DMS153 treated with DMSO at 0.1 percent for 48 hours (cell line): ENCODE results near the gene CPNE2.
A peak's percentile ranks its signal among the peaks of the same experiment; 100 is the strongest.
"Not testable (repeated sequence)": the region's sequence is repeated elsewhere in the genome, so short reads cannot be mapped to it uniquely, and the experiment has no call there.

Experiments
- DNase-seq: peaks from one replicate; lab custom pipeline; 2025; ENCODE audit not compliant: unreplicated experiment; lab: John Stamatoyannopoulos, UW

CPNE2 gene

DNA sequence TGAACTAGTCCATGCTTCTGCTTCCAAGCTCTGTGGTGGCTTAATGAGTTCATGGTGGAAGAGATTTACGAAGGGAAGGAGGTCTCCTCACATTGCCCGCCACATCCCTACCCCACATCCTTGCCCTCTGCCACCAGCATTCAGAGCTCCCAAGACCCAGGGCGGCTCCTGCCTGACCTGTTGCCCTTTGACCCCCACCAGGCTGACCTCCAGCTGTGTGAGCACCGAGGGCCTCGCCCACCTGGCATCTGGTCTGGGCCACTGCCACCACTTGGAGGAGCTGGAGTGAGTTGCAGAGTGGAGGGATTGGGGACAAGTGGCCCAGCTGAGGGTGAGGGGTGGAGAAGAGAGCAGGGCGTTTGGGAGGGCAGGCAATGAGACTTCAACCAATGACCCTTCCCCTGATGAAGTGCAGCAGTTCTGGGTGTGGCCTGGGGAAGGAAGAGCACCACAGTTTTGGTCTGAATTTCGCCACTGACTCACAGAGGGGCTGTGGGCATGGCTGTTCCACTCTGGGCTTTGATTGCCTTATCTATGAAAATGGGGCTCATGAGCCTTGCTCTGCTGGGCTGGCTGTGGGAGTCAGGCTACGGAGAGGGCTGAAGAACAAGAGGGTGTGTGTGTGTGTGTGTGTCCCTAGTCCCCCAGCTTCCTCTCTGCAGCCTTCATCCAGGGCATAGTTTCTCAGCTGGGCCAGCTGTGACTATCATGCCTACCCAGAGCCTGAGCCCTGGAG, 22.6 kb upstream of the CPNE2 start:
- no peak for DNase-seq

DNA sequence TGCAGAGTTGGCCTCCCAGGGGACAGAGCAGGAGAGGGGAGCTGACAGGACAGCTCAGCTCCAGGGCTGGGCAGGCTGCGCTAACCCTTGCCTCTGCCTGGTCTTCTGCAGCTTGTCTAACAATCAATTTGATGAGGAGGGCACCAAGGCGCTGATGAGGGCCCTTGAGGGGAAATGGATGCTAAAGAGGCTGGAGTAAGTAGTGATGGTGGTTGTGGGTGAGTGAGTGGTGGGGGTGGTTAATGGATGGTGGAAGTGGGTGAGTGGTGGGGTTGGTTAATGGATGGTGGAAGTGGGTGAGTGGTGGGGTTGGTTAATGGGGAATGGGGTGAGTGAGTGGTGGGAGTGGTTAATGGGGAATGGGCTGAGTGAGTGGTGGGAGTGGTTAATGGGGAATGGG, 22.0 kb upstream of the CPNE2 start:
- DNase-seq = no peak

DNA sequence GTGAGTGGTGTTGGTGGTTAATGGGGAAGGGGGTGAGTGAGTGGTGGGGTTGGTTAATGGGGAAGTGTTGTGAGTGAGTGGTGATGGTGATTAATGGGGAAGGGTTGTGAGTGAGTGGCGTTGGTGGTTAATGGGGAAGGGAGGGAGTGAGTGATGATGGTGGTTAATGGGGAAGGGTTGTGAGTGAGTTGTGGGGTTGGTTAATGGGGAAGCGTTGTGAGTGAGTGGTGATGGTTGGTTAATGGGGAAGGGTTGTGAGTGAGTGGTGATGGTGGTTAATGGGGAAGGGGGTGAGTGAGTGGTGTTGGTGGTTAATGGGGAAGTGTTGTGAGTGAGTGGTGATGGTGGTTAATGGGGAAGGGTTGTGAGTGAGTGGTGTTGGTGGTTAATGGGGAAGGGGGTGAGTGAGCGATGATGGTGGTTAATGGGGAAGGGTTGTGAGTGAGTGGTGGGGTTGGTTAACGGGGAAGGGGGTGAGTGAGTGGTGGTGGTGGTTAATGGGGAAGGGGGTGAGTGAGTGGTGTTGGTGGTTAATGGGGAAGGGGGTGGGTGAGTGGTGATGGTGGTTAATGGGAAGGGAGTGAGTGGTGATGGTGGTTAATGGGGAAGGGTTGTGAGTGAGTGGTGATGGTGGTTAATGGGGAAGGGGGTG, 21.2 kb upstream of the CPNE2 start:
- not testable (repeated sequence) for DNase-seq

DNA sequence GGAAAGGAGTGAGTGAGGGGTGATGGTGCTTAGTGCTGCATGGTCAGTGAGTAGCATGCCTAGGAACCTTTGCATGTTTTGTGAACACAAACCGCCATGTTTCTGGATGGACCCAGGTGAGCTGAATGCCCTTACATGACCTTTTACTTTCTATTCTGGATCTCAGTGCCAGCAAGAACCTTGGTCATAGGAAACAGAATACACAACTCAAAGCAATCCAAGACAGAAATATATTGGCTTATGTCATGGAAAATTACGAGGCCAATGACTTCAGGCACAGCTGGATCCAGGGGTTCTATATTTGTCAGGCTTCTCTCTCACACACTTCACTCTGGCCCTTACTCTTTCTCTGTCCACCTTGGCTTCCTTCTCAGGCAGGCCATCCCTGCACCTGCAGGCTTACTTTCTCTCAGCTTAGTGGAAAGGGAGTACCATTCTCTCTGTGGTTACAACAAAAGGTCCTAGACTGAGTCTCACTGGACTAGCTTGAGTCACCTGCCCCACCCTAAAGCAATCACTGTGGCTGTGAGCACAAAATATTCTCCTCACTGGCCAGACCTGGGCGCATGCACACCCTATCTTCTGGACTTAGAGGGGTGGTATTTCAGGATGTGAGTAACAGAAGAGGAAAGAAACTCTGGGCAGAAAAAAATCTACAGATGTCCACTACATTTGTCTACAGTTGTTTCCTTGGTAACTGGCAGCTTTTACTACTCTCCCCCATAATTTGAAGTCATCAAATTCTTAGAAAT, 20.4 kb upstream of the CPNE2 start:
- DNase-seq = no peak

DNA sequence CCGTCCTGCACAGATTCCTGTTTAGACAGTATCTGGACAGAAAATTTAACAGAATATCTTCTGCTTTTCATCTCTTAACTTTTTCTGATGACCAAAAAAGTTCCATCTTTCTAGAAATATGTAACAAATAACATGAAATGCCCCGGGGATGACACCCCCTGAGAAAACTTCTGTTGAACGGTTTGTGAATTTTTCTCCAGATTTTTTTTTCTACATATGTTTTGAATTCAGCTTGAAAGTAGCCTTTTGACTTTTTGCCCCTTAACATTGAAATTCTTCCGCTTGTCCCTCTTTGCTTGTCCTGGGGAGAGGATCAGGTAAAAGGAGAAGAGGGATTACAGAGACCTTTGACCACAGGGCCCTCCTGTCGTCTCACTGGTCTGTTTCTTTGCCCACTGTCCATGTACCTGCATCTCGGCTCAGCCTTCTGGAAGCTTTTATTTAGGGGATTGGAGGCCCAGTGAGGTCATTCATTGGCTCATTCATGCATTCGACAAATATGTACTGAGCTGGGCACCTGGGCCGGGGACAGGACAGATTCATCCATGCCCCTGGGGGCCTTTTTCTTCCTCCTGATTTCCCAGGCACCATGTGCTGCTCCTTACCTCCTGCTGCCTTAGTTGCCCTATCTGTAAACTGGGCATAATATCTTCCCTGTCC, 19.6 kb upstream of the CPNE2 start:
- DNase-seq = no peak

DNA sequence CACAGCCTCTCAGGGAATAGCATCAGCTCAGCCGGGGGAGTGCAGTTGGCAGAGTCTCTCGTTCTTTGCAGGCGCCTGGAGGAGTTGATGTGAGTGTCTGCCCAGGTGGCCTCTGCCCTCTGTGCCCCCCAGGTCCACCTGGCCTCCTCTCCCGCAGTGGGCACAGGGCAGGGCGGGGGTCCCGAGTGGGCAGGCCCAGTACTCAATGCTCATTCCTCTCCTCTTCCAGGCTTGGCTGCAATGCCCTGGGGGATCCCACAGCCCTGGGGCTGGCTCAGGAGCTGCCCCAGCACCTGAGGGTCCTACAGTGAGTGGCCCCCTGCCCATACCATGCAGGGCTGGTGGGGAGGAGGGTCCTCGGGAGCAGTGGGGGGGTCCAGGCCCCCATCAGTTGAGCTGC, 14.7 kb upstream of the CPNE2 start:
- no peak for DNase-seq

DNA sequence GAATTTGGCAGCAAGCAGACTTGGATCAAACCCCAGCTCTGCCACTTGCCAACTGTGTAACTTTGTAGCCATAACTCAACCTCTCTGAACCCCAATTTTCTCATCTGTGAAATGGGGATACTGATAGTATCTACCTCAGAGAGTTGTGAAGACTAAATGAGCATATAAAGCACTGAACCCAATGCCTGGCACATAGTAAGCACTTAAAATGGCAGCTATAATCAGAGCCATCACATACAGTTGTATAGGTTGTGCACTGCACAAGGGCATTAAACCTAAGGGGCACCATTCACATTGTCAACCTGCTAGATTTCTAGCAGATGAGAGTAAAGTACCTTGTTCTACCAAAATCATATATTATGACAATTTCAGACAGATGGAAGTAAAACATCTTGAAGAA, 10.6 kb upstream of the CPNE2 start:
- no peak for DNase-seq

DNA sequence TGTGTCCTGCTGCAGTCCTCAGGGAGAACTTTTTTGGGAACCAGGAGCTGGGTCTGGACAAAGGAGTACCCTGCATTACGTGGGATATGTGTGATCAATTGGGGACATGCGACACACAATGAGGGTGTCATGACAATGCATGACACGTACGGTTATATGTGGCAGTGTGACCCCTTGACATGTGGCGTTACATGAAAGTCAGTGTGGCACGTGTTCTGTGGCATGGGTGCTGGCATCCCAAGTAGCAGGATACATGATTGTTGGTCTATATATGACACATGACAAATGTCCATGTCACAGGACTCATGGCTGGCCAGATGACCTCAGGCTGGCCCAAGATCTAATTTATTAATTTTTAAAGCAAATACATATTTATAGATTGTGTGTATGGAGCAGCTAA, 9.7 kb upstream of the CPNE2 start:
- no peak for DNase-seq

DNA sequence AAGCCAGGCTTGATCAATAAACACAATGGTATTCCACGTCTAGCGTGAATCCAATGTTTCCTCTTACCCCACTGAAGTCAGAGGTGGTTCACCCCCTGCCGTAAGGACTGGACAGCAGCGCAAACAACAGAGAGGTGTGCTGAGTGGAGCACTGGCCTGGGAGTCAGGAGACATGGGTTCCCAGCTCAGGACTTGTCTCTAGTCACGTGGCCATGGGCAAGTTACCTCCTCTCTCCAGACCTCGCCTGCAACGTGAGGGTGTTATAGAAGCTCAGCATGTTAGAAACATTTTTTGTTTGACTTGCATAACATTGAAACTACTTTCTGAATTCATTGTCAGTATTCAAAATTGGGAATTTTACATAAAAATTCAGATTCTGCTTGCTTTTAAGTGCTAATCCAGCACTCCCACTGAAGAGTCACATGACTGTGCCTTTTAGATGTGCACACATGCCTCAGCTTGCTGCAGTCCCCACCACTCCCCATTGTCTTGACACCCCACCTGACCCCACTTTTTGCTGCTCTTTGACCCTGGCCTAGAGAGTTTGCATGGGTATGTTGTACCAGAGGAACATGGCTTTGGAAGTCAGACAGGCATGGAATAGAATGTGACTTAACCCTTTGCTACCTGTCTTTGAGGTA, 8.8 kb upstream of the CPNE2 start:
- no peak for DNase-seq

DNA sequence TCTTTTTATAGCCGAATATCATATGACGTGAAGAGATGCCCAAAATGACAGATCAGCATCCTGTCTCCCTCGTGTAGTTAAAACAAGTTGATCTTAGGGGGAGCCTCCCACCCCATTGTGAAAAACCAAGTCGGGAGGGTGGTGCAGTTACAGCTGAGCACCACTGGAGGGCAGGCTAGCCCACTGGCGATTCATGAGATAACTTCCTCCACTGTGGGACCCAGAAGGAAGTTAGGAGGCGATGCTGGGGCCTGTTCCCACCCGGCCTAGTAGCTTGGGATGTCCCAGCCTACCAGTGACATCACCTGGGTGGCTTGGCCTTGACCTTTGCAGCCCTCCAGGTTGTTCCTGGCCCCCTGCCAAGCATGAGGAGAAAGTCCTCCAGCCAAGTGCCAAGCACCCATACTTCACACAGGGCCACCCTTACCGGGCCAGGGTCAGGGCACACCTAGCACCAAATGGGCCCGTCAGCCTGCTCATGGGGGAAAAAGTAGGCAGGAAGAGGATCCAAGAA, 8.1 kb upstream of the CPNE2 start:
- peak; percentile 56 for DNase-seq

DNA sequence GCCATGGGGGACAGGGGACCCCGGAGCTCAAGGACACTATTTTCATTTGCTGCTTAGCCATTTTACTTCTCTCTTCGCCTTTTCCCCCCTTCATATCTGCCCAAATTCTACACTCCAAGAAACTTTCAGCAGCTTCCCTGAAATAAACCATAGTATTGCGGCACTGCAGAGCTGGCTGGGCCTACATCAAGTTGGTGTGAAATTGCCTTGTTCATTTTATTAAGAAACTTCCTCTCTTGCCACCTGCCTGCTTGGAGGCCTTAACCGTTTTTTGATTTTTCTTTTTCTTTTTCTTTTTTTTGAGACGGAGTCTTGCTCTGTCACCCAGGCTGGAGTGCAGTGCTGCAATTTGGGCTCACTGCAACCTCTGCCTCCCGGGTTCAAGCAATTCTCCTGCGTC, 7.4 kb upstream of the CPNE2 start:
- no peak for DNase-seq

DNA sequence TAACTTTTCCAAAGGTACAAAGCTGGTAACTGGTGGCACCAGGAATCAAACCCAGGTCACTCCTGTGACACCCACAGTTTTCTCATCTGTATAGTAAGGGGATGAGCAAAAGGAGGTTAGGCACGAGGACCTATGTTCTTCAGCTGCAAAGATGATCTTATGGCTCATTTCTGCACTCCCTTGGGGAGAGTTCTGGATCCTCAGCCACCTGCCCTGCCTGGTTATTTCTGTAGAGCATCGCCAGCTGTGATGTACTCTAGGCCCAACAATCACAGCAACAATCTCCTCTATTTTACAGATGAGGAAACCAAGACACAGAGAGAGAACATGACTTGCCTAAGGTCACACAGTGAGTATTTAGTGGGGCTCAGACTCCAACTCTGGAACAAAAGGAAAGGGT, 5.4 kb upstream of the CPNE2 start:
- DNase-seq = no peak

DNA sequence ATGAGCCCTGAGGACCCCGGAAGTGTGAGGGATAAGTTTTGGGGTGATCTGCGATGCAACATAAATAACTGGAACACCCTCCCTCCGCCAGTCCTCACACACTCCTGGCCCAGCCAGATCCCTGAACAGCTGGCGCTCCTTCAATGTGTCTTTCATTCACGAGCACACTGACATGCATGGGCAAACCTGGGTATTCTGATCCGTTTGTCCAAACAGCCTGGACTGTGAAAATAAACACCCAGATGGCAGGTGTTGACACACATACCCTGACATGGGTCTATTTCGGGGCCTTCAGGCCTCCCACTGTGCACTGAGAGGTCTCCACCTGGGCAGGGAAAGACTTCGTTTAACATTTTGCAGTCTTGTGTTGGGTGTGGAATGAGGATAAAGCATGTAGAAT, 3.0 kb upstream of the CPNE2 start:
- no peak for DNase-seq

DNA sequence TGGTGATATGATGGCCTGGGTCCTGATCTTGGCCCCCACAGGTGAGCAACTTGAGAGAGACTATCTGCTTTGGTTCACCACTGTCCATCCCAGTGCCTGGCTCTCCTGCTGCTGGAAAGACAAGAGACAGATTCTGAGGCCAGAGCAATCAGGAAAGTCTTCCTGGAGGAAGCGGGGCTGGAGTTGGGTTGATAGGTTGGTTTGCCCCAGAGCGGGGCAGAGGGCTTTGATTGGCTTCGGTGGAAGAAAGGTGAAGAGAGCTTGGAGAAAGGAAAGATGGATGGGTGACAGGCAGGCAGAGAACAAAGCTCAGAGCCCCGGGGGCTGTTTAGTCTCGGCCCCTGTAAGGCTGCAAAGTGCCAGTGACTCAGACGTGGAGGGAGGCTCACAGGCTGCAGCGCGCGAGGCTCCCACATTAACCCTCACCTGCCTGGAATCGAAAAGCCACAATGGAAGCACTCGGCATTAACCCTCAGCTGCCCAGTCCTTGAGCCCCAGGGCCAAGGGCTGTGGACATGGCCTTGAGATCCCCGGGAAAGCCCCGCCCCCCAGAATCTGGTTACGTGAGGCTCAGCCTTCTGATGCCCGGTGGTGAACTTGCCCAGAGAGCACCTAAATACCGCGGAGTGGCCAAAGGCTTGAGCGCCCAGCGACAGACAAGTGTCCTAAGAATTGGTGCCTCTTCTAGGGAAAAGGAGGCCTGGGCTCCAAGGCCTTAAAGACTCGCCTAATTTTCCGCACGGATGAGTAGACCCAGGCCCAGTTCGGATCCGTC, 996 bp upstream of the CPNE2 start:
- no peak for DNase-seq

DNA sequence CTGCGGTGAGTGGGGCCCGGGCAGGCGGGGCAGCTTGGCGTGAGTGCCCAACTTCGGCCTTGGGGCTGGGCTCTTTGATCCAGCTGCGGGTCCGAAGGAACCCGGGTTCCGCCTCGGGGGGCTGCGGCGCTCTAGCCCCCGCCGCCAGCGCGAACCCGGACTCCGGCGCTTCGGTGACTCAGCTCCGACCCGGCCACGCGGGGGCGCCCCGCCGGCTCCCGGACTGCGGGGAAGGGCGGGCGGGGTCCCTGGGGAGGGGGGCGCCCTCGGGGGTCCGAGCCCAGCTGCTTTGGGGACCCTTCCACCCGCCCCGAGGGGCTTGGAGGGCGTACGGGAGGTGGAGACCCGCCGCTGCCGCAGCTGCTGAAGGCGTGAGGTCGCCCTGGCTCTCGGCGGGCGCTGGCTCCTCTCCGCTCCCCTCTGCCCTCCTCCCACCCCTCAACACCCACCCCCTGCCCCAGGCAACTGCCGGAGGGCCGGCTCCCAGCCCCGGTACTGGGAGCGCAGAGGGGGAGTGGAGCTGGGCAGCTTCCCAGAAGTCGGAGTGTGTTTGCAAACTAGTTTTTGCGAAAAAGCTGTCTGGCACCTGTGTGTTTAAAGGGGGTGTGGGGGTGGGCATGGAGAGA, 516 bp downstream of the CPNE2 start:
- DNase-seq = no peak

DNA sequence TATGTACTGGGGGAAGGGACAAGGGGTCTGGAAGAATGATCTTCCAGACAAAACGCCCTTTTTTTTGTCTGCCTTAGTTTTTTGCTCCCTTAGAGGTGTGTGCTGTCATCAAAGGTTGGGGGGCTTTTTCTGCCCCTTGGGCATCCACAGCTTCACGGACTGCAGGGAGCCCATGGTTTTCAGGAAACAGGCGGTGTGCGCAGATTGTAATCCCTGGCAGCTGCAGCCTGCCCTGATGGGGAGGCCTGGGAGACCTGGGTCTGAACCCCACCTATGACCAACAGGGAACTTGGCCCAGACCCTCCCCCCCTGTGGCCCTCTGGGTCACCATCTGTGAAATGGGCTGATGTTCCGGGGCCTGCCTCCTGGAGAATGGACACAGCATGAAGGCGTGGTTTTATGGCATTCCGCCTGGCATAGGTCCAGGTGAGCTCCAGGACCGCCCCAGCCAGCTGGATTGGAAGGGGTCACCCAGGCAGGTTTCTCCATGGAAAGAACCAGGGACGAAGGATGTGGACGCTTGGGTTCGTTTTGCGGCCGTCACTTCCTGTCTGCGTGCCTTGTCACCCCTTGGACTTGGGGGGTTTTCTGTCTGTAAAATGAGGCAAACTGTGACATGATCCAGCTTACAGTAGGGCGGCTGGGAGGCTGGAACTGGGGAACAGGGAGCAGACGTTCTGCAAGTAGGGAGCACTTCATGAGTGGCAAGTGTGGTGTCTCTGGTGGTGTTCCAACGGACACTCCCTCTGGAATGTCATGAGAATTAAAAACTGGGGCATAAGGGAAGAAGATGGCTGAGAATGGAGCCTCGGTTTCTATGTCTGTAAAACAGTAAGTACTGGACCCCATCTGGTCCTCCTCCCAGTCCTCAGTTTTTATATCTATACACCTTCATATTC, 1.5 kb downstream of the CPNE2 start:
- DNase-seq = no peak

DNA sequence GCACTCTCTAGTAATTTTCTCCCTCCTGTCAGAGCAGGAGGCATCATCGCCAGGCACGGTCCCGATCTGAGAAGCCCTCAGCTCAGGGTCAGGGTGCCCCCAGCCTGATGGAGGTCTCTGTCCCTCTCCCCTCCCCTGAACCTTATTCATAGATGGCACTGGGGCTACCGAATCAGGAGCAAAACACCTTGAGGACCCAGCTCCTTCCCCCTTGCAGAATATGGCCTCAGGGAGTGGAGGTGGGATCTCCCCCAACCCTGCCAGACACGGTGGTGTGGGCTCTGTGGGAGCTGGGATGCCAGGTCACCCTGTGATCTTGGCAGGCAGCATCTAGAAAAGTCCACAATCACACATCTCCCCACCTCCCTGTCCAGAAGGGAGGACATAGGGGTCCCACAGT, 2.5 kb downstream of the CPNE2 start:
- no peak for DNase-seq

DNA sequence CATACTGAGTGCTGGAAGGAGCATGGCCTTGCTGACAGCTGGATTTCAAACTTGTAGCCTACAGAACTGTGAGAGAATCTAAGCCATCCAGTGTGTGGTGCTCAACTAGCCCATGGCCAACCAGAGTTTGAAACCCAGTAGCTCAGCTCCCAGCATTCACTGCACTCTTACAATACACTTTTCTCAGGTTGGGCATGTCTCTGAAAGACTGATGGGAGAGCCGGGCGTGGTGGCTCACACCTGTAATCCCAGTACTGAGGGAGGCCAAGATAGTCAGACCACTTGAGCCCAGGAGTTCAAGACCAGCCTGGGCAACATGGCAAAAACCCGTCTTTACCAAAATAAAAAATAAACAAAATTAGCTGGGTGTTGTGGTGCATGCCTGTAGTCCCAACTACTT, 3.8 kb downstream of the CPNE2 start:
- no peak for DNase-seq

DNA sequence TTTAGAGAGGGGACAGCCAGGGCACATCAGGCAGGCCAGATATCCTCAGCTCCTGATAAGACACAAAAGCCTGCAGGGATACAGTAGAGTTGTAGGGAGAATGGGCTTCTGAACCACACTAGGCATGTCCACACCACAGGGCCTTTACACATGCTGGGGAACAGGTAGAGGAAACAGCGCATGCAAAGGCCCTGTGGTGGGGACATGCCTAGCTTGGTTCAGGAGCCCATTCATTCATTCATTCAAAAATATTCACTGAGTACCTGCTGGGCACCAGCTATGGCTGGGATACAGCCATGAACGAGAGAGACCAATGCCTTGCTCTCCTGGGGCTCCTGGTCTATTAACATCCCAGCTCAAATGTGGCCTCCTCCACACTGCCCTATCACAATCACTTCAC, 4.4 kb downstream of the CPNE2 start:
- no peak for DNase-seq
